Measurements from ENCODE around the gene SLF2.

The SLF2 gene

DNA sequence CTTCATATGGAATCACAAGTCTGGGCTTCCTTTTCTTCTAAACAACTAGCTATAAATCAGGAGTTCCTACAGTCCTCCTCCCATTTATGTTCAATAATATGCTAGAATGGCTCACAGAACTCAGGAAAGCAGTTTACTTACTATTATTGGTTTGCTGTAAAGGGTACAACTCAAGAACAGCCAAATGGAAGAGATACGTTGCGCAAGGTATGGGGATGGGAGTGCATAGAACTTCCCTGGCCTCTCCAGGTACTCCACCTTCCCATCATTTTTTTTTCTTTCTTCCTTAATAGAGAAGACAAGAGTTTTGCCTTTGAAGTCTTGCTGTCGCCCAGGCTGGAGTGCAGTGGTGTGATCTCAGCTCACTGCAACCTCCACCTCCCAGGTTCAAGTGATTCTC is 29.5 kb downstream of the SLF2 start:
- no peak for TF ChIP-seq ZFX (IDR thresholded peaks at IDR 0.05)
- no peak for TF ChIP-seq CTCF (conservative IDR thresholded peaks at IDR 0.05)
- H3K27ac ChIP-seq, result no peak overlapping the region

GRCh38 chr10:100943508-100943907 is 30.7 kb downstream of the SLF2 start:
- TF ChIP-seq CTCF (conservative IDR thresholded peaks at IDR 0.05) (no peak), ZFX (IDR thresholded peaks at IDR 0.05) (no peak)
- no peak overlapping the region for H3K27ac ChIP-seq

GRCh38 chr10:100945754-100946153 is 33.0 kb downstream of the SLF2 start:
- H3K27ac ChIP-seq, result no peak overlapping the region
- no peak for TF ChIP-seq ZFX (IDR thresholded peaks at IDR 0.05)
- TF ChIP-seq CTCF (conservative IDR thresholded peaks at IDR 0.05), result no peak

DNA sequence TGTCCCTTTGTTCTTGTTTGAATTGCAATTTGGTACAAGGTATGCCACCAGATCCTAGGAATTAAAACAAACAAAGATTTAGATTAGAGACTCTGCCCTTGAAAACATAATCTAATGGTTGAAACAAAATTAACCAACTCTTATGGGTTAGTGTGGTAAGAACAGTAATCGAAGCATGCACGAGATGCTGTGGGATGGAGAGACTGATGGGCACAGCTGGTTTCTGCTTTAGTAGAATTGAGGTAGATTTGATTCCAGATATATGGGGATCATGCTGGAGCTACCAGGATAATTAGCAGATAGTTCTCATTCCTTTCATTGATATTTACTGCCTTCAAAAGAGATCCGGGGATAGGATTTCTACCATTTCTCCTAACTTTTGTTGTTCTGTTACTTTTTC is 36.2 kb downstream of the SLF2 start:
- H3K27ac ChIP-seq, result no peak overlapping the region
- no peak for TF ChIP-seq ZFX (IDR thresholded peaks at IDR 0.05)
- no peak for TF ChIP-seq CTCF (conservative IDR thresholded peaks at IDR 0.05)

GRCh38 chr10:100960251-100960650 is 47.5 kb downstream of the SLF2 start:
- TF ChIP-seq ZFX (IDR thresholded peaks at IDR 0.05), result no peak
- TF ChIP-seq CTCF (conservative IDR thresholded peaks at IDR 0.05), result no peak

DNA sequence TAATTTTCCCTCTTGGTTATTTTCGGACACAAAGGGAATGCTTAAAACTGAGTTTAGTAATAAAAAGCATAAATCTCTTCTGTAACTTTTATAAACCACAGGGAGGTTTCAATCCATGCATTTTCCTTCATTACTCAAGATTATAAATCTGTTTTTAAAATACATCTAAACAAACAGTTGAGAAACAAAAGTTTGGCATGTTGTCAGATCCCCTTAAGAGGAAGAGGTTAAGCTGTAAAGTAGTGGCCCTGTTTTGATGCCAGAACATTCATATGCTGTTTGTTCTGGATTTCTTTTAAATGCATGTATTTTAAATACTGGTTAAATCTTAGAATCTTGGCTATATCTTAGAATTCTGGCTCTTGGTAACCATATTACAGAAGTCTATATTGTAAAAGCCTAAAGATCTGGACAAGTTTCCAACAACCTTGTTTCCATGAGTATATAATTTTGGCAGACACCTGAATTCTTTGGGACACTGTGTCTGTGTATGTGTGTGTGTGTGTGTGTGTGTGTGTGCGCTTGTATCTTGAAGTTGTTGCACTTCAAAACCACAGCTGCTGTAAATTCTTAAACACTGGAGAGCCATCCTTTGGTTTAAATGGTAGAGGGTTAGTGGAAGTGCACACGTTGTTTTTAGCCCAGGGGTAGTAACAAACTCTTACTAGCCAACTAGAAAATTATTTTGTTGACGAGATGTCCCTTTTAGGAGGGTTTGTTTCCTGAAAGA is 49.8 kb downstream of the SLF2 start:
- no peak overlapping the region for H3K27ac ChIP-seq
- TF ChIP-seq CTCF (conservative IDR thresholded peaks at IDR 0.05) (no peak), ZFX (IDR thresholded peaks at IDR 0.05) (no peak)

More at GRCh38 chr10:100960251-100960650, 47.5 kb downstream of the SLF2 start:
- no peak overlapping the region for H3K27ac ChIP-seq

GRCh38 chr10:100963826-100964225 is 51.1 kb downstream of the SLF2 start:
- no peak overlapping the region for H3K27ac ChIP-seq
- TF ChIP-seq CTCF (conservative IDR thresholded peaks at IDR 0.05) (no peak), ZFX (IDR thresholded peaks at IDR 0.05) (no peak)

Measured in C4-2B (cell line).